Iris pigment epithelial cell (primary cell): ENCODE measurements around the gene NCF1.
"Not testable (repeated sequence)": the region's sequence is repeated elsewhere in the genome, so short reads cannot be mapped to it uniquely, and the experiment has no call there.

Source experiments
- DNase-seq: peaks from one replicate; pipeline ENCODE4 v3.0.0-alpha.2; 2011; ENCODE audit warnings: low read depth

The NCF1 gene

GRCh38 chr7:74788369-74789150 lies 14.7 kb downstream of the NCF1 start:
- DNase-seq = peak; percentile 73

GRCh38 chr7:74789200-74789736 lies 15.5 kb downstream of the NCF1 start:
- not testable (repeated sequence) for DNase-seq

- DNase-seq = not testable (repeated sequence)
Observed at GRCh38 chr7:74797848-74798622, 24.2 kb downstream of the NCF1 start.

GRCh38 chr7:74798644-74799043 lies 24.8 kb downstream of the NCF1 start:
- not testable (repeated sequence) for DNase-seq

GRCh38 chr7:74815882-74816281 lies 42.1 kb downstream of the NCF1 start:
- DNase-seq = not testable (repeated sequence)

- DNase-seq = not testable (repeated sequence)
Observed at GRCh38 chr7:74820146-74820805, 46.5 kb downstream of the NCF1 start.

- DNase-seq = not testable (repeated sequence)
Observed at GRCh38 chr7:74821259-74821658, 47.4 kb downstream of the NCF1 start.

- peak; percentile 1 for DNase-seq
Observed at GRCh38 chr7:74829959-74830358, 56.1 kb downstream of the NCF1 start.

GRCh38 chr7:74830411-74830810 lies 56.6 kb downstream of the NCF1 start:
- not testable (repeated sequence) for DNase-seq
